AG09309 (cell line): ENCODE results near the gene CYREN.
"Not testable (repeated sequence)": the region's sequence is repeated elsewhere in the genome, so short reads cannot be mapped to it uniquely, and the experiment has no call there.

Experiments
- DNase-seq: peaks from one replicate; pipeline ENCODE4 v3.0.0-alpha.2; 2010; ENCODE audit warnings: low read depth
- H3K4me3 ChIP-seq: 2 replicates; pipeline ENCODE4 v1.5.1; 2011; ENCODE audit warnings: mild to moderate bottlenecking, low read depth, low read length, moderate library complexity; ENCODE audit not compliant: control insufficient read depth
- TF ChIP-seq, protein P1 (sequence below): IDR thresholded peaks from 2 replicates; pipeline ENCODE4 v1.5.1; 2011; ENCODE audit warnings: mild to moderate bottlenecking, low read depth, low read length, inconsistent platforms; ENCODE audit not compliant: insufficient read depth, control insufficient read depth; ENCODE audit errors: missing control alignments

The CYREN gene

DNA sequence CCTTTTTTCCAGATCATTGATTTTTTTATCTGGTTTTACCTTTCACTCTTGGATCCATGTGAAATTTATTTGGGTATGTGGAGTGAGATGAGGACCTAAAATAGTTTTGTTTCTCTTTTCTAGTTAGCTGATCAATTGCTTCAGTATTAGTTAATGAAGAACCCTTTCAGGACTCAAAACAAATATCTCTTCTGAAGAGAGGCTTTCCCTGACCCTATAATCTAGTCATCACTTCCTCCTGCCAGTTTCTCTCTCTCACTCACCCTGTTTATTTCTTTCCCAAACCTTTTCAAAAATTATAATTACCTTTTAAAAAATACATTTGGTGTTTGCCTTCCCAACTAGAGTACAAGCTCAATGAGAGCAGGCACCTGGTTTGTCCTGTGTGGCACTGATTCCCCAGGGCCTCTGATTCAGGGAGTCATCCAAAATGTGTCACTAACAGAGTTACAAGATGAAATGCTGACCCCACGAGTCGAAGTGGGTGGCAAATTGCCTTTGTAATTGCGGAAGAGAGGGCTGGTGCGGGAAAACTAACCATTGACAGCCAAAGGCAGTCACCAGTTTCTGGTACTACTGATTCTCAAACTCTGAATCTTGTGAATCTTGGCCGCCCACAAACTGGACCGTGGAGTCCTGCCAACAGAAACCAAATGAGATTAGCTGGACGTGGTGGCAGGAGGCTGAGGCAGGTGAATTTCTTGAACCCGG, 20.3 kb downstream of the CYREN start:
- H3K4me3 ChIP-seq = no peak overlapping the region
- TF ChIP-seq, protein P1, sequence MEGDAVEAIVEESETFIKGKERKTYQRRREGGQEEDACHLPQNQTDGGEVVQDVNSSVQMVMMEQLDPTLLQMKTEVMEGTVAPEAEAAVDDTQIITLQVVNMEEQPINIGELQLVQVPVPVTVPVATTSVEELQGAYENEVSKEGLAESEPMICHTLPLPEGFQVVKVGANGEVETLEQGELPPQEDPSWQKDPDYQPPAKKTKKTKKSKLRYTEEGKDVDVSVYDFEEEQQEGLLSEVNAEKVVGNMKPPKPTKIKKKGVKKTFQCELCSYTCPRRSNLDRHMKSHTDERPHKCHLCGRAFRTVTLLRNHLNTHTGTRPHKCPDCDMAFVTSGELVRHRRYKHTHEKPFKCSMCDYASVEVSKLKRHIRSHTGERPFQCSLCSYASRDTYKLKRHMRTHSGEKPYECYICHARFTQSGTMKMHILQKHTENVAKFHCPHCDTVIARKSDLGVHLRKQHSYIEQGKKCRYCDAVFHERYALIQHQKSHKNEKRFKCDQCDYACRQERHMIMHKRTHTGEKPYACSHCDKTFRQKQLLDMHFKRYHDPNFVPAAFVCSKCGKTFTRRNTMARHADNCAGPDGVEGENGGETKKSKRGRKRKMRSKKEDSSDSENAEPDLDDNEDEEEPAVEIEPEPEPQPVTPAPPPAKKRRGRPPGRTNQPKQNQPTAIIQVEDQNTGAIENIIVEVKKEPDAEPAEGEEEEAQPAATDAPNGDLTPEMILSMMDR = no peak
- DNase-seq = no peak

DNA sequence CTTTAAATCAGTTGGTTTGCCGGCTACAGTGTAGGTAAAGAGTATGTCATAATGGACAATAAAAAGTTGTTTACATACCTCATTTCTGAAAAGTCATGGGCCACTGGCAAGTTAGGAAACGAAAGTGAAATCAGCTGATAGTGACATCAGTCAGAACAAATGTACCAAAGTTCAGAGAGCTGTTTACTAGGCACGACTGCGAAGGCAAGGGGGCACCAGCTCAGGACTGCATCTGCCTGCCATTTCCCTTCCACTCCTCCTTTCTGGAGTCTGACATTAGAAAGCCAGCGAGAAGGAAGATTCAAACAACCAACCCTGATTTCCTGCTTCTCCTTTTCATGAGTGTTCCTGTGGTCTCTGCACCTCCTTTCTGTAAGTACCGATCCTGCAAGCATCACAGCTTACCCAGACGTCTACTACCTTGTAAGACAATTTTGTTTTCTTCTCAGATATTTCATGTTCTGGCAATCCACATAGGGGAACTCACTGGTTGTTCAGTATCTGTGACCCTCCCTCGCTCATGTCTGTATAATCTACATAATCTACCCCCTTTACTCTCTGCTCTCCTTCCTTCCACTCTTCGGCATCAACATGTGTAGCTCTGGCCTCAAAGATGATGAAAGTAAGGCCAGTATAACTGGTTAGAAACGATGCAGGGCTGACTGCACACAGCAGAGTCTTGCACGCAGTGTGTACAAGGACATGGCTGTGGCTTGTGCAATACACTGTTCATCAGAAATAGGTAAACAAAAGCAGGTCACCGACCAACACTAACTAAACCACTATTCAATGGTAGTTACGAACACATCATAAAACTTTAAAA, 22.4 kb downstream of the CYREN start, which contains the start of gene TMEM140:
Gene TMEM140, plus strand, starts transcription at position 174 of the 823 bp plus-strand sequence. CDS start 16,370 bp downstream, outside the sequence.
- no peak within 1 kb of the TSS for H3K4me3 ChIP-seq
- DNase-seq = no peak
- TF ChIP-seq, protein P1 = no peak

DNA sequence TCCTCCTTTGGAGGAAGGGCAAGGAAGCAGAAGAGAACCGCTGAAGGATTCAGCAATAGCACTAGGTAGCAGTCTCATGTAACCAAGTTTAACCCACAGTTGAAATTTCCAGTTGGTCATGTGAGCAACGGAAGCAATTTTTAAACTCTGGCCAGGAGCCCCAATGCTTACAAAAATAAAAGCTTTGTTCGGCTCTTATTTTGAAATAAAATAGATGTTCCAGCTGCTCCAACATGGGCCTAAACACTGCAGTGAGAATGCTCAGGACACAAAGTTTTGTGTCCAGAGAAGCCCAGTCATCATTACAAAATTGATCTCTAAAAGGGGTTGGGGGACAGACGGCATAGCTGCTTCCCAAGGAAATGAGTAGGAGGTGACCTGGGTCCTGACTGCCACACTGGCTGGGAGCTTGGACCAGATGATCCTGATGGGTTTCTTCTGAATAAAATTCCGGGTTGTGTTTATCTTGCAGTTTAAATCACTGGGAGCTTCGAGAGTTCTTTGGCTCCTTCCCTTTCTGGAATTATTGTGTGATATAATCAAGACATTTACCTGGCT, 23.1 kb downstream of the CYREN start:
- H3K4me3 ChIP-seq = no peak overlapping the region
- TF ChIP-seq, protein P1 = no peak
- no peak for DNase-seq

DNA sequence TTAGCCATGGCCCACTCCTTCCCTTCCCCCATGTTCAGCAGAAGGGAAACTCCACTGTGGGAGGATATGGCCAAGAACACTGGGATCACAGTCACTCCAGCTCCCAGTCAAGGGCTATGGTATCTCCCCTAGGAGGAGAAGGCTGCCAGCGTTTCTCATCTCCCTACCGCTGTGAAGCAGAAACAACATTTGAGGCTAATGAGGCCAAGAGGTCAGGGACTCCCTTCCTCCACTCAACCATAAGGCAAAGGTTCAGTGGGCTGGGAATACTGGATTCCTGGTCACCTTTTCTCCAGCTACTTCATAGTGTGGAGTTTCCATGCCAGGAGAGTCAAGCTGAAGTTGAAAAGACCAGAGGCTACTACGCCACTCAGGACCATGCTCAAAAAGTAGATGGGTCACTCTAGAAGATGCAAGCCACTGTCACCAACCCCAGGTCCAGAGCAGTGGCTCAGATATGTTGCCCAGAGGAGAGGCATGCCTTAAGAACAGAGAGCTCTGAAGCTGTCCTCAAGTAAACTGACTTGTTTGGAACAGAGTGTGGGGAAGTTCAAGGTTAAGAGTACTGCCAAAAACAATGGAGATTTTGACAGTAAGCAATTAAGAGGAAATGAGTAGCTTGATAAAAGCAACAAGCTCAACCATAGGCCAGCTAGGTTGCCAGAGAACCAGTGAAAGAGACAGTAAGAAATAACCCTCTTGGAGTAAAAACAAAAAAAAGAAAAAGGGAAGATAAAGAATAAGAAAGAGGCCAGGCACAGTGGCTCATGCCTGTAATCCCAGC, 26.4 kb downstream of the CYREN start:
- TF ChIP-seq, protein P1 = no peak
- DNase-seq = no peak
- no peak overlapping the region for H3K4me3 ChIP-seq

DNA sequence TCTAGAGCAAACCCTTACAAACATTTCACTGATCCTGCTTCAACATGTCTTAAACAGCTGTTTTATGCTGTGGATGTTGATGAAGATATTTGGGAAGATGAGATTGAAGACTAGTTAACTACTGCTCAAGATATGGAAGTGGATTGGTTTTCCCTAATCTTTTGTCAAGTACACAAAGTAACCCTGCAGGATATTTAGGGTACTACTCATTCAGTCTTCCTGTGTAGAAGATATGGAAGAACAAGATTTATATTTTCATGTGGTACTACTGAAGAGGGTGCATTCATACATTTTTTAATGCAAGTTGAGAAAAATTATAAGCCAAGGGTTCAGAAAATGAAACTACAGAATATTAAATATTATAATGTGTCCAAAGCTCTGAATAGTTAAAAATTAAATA, 40.9 kb downstream of the CYREN start:
- TF ChIP-seq, protein P1 = no peak
- no peak overlapping the region for H3K4me3 ChIP-seq

DNA sequence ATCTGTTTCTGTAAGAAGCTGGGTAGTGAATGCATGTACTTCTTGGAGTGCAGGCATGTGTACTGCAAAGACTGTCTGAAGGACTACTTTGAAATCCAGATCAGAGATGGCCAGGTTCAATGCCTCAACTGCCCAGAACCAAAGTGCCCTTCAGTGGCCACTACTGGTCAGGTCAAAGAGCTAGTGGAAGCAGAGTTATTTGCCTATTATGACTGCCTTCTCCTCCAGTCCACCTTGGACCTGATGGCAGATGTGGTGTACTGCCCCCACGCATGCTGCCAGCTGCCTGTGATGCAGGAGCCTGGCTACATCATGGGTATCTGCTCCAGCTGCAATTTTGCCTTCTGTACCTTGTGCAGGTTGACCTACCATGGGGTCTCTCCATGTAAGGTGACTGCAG, 41.6 kb downstream of the CYREN start:
- no peak overlapping the region for H3K4me3 ChIP-seq
- DNase-seq = no peak
- TF ChIP-seq, protein P1 = no peak

More for the DNA sequence above, 40.9 kb downstream of the CYREN start:
- no peak for DNase-seq

DNA sequence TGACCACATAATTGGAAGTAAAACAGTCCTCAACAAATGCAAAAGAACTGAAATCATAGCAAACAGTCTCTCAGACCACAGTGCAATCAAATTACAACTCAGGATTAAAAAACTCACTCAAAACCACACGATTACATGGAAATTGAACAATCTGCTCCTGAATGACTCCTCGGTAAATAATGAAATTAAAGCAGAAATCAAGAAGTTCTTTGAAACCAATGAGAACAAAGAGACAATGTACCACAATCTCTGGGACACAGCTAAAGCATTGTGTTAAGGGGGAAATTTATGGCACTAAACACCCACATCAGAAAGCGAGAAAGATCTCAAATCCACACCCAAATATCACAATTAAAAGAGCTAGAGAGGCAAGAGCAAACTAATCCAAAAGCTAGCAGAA, 45.9 kb downstream of the CYREN start:
- not testable (repeated sequence) for H3K4me3 ChIP-seq, DNase-seq
